ENCODE data around the gene CALCOCO2. TPM values are rescaled to one million over a fixed set of nuclear protein-coding genes. Genes with fewer than 3 reads are reported as not detected.

Gene CALCOCO2
- total and polyA plus RNA-seq, 4 donors = 23.0 to 64.9 (median 44.0) TPM

GRCh38 chr17:48909783-48910182 is 78.9 kb downstream of the CALCOCO2 start:
- no peak overlapping the region for H3K9ac ChIP-seq (ENCODE audit: low read depth in 1 of 2, low read length in 2 of 2)
- H3K27me3 ChIP-seq (ENCODE audit: control insufficient read depth in 4 of 4, insufficient read depth in 4 of 4, low read length in 3 of 4) = no peaks in the 10 kb centered on the region
- no peak overlapping the region for H3K4me3 ChIP-seq (ENCODE audit: low read depth in 1 of 3, low read length in 3 of 3)
- H3K27ac ChIP-seq (ENCODE audit: low read depth in 1 of 2, low read length in 2 of 2) = no peak overlapping the region
- no peaks in the 10 kb centered on the region for H3K9me3 ChIP-seq (ENCODE audit: control insufficient read depth in 4 of 4, low read length in 3 of 4)
- peaks cover 0 to 16% (median 8%) of the 10 kb centered on the region in 4 donors for H3K36me3 ChIP-seq (ENCODE audit: control insufficient read depth in 4 of 4, insufficient read depth in 3 of 4, low read depth in 1 of 4, low read length in 3 of 4)
- H3K4me1 ChIP-seq (ENCODE audit: control insufficient read depth in 4 of 4, insufficient read depth in 4 of 4, low read length in 3 of 4) = peaks cover 4 to 24% (median 21%) of the 10 kb centered on the region in 4 donors
- no peak for DNase-seq (ENCODE audit: low spot score)
- TF ChIP-seq ATF3 (IDR thresholded peaks at IDR 0.05) (no peak), YY1 (IDR thresholded peaks at IDR 0.05) (no peak), MAX (IDR thresholded peaks at IDR 0.05) (no peak), NR2F2 (IDR thresholded peaks at IDR 0.05) (no peak), FOXA2 (IDR thresholded peaks at IDR 0.05) (no peak), ZBTB33 (IDR thresholded peaks at IDR 0.05) (no peak), RXRA (IDR thresholded peaks at IDR 0.05) (no peak), RAD21 (IDR thresholded peaks at IDR 0.05) (no peak), JUND (IDR thresholded peaks at IDR 0.05) (no peak), EGR1 (IDR thresholded peaks at IDR 0.05; ENCODE audit: low read depth in 2 of 2) (no peak), HNF4G (IDR thresholded peaks at IDR 0.05) (no peak), SP1 (IDR thresholded peaks at IDR 0.05) (no peak), GABPA (IDR thresholded peaks at IDR 0.05 in 1 of 2, conservative IDR thresholded peaks at IDR 0.05 in 1 of 2) (no peak), REST (IDR thresholded peaks at IDR 0.05) (no peak)
- 63% methylated on average over 4 of the region's 4 CpGs for WGBS

- H3K27ac ChIP-seq (ENCODE audit: low read depth in 1 of 2, low read length in 2 of 2) = no peak overlapping the region
- WGBS = 84% methylated on average over 2 of the region's 2 CpGs
- H3K4me1 ChIP-seq (ENCODE audit: control insufficient read depth in 4 of 4, insufficient read depth in 4 of 4, low read length in 3 of 4) = peaks cover 4 to 26% (median 21%) of the 10 kb centered on the region in 4 donors
- DNase-seq (ENCODE audit: low spot score) = no peak
- H3K4me3 ChIP-seq (ENCODE audit: low read depth in 1 of 3, low read length in 3 of 3) = no peak overlapping the region
- H3K27me3 ChIP-seq (ENCODE audit: control insufficient read depth in 4 of 4, insufficient read depth in 4 of 4, low read length in 3 of 4) = no peaks in the 10 kb centered on the region
- H3K9me3 ChIP-seq (ENCODE audit: control insufficient read depth in 4 of 4, low read length in 3 of 4) = no peaks in the 10 kb centered on the region
- peaks cover 0 to 16% (median 9%) of the 10 kb centered on the region in 4 donors for H3K36me3 ChIP-seq (ENCODE audit: control insufficient read depth in 4 of 4, insufficient read depth in 3 of 4, low read depth in 1 of 4, low read length in 3 of 4)
- no peak overlapping the region for H3K9ac ChIP-seq (ENCODE audit: low read depth in 1 of 2, low read length in 2 of 2)
- TF ChIP-seq HNF4A (conservative IDR thresholded peaks at IDR 0.05) (no peak), RXRA (IDR thresholded peaks at IDR 0.05) (no peak), ATF3 (IDR thresholded peaks at IDR 0.05) (no peak), CTCF (IDR thresholded peaks at IDR 0.05; ENCODE audit: low read depth, low read length, missing input control) (no peak), MAX (IDR thresholded peaks at IDR 0.05) (no peak), ZBTB33 (IDR thresholded peaks at IDR 0.05) (no peak), SP1 (IDR thresholded peaks at IDR 0.05) (no peak), FOXA1 (IDR thresholded peaks at IDR 0.05) (no peak), YY1 (IDR thresholded peaks at IDR 0.05) (no peak), GABPA (IDR thresholded peaks at IDR 0.05 in 1 of 2, conservative IDR thresholded peaks at IDR 0.05 in 1 of 2) (no peak), FOXA2 (IDR thresholded peaks at IDR 0.05) (no peak), JUND (IDR thresholded peaks at IDR 0.05) (no peak), NR2F2 (IDR thresholded peaks at IDR 0.05) (no peak)
Measured at GRCh38 chr17:48910370-48910769, 79.5 kb downstream of the CALCOCO2 start.

All from liver (tissue), 9 donors.